Activated T-helper 1 cell treated with anti-CD3 and anti-CD28 coated beads, Interleukin-2, amount 50 U/mL, for 16 hours (primary cell): ENCODE data around the gene CELF4.

Source experiments
- DNase-seq, 2 donors: peaks; one replicate each; pipeline ENCODE4 v3.0.0-alpha.2; 2020; ENCODE audit warnings: low read depth in 1 of 2, low spot score in 1 of 2

CELF4 gene

DNA sequence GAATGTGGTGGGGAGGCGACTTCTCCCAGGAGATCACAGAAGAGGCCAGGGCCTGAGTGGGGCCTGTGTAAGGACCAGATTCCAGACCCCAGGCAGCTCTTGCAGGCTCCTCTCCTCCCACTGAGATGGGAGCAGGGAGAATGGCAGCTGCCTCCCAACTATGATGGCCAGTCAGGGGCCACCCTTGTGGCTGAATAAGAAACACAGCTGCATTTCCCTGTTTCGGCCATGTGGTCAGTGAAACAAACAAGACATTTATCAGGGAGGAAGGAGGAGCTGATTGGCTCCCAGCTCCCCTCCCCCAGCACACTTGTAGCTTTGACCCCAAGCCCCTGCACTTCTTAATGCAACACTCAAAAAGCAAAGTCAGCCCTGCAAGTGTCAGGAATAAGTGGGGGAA is 143.5 kb downstream of the CELF4 start:
- no peak for DNase-seq

DNA sequence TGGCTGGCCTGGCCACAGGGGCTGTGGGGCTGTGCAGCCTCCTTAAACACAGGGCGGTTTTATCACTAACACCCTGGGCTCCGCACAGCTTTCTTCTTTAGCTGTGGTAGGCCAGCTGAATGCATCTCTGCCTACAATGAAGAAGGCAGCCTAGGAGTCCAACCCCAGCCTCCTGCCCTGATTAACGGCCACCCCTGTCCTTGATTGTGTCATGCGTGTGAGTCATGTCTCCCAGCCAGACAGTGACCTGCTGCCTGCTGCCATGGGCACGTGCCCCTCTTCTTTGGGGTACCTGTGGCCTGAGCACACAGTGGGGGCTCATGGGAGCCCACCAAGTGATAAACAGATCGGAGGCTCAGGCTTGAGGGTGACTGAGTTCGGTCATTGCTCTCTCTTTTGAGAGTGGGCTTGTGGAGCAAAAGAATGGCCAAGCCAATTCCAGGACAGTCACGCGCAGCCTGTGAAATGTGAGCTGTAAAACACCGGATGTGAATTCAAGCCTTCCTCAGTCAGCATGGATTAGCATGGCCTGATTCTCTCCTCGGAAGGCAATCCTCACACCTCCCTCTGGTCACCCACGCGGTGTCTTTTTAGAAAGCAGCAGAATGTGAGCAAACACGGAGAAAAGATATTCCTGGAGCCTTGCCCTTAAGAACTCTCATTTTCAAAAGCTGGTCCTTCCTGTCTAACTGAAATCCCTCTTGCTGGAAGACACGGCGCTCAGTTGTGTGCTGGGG is 144.1 kb downstream of the CELF4 start:
- no peak for DNase-seq

DNA sequence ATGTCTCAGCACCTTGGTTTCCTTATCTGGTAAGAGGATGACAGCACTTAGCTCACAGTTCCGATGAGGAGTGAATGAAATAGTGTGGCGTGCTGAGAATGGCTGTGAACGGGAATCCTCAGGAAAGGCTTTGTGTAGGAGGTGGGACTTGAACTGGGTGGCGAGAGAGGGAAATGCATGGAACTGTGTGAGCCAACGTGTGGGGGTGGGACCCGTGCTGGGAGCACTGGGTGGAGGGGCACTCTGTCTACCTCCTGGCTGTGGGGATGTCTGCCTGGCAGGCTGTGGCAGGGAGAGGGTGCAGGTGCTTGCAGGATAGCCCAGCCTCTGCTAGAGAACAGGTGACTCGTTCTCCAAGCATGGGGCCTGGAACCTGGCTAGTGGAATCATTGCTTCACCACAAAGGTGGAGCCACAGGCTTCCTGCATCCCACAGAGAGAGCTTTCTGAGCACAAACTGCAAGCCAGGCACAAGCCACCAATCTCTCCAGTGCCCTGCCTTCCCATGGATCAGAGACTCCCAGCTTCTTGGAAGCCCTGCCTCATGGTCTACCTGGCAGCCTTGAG is 145.2 kb downstream of the CELF4 start:
- DNase-seq: no peak

- no peak for DNase-seq
Observed at GRCh38 chr18:37419866-37420265, 145.7 kb downstream of the CELF4 start.

- no peak for DNase-seq
Observed at GRCh38 chr18:37419315-37419714, 146.3 kb downstream of the CELF4 start.

GRCh38 chr18:37414816-37415215 is 150.8 kb downstream of the CELF4 start:
- no peak for DNase-seq

DNA sequence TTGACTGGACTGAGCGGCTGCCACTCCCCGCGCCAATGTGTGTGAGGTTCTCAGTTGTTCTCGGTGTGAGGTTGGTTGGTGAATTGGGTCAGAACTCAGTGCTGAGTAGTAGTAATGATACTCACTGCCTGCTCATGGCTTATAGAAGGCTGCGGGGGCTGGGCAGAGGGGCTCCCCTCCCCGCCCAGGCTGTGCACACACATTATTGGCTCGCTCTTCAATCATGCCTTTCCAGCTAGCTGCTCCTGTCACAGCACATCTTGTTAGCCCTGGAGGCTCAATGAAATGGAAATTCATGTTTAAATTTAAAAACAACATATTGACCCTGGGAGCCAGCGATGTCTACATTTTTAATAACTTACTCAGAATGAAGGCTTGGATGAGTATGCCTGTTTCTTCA is 152.8 kb downstream of the CELF4 start:
- no peak for DNase-seq

DNA sequence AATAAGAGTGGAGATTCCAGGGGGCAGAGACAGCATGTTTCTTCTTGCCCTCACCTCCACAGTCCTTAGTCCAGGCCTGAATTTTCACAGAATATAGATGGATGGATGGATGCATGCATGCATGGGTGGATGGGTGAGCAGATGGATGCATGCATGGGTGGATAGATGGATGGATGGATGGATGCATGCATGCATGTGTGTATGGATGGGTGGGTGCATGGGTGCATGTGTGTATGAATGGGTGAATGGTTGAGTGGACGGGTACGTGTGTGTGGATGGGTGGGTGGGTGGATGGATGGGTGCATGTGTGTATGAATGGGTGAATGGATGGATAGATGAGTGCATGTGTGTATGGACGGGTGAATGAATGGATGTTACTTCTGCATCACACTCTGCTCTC is 153.3 kb downstream of the CELF4 start:
- no peak for DNase-seq

DNA sequence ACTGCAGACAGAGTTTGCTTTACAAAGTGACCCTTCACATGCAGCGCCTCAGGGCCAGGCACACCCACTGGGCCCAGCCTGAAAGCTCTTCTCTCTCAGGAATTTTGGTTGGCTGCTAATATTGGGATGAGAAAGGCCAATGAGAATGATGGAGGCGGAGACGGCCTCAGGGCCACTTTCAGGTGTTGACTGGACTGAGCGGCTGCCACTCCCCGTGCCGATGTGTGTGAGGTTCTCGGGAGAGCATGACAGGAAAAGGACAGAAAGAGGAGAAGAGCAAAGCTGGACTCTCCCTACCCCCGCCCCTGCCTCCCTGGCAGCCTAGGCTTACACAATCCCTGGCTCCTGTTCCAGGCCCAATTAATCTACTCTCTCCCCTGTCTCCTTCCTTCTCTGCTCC is 155.7 kb downstream of the CELF4 start:
- DNase-seq: no peak

GRCh38 chr18:37408676-37409265 is 156.8 kb downstream of the CELF4 start:
- DNase-seq: no peak

DNA sequence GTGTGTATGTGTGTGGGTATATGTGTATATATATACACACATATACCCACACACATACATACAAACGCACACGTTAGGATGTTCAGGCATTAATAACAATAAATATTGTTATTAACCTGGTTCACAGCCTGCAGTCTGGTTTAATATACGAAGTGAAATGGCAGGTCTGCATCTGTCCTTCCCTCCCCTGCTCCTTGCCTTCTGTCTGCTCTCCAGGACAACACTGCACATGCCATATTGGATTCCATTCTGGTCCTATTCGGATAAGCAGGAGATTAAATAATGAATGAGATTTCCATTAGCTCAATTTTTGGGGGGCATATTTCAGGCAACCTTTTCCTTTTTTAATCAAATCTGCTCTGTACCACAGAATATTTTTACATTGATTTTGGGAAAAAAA is 158.0 kb downstream of the CELF4 start:
- DNase-seq: no peak

DNA sequence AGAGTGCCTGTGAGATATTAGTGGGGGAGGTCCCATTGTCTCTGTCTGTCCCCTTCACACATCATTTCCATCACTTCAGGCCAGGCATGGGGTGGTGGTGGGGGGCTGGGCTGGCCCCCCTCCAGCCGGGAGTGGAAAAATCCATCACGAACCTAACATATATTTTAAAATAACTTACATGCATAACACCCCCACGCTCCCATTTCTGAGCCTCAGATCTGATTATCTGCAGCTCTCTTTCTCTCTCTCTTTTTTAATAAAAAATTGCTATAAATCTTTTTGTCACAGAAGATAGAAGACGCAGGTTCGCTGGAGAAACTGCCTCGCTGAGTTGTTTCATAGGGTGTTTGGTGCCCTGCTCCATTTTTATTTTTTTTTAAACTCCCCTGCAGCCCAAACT is 159.8 kb downstream of the CELF4 start:
- no peak for DNase-seq

GRCh38 chr18:37405229-37405628 is 160.4 kb downstream of the CELF4 start:
- DNase-seq: no peak

GRCh38 chr18:37403788-37404187 is 161.8 kb downstream of the CELF4 start:
- DNase-seq: no peak

DNA sequence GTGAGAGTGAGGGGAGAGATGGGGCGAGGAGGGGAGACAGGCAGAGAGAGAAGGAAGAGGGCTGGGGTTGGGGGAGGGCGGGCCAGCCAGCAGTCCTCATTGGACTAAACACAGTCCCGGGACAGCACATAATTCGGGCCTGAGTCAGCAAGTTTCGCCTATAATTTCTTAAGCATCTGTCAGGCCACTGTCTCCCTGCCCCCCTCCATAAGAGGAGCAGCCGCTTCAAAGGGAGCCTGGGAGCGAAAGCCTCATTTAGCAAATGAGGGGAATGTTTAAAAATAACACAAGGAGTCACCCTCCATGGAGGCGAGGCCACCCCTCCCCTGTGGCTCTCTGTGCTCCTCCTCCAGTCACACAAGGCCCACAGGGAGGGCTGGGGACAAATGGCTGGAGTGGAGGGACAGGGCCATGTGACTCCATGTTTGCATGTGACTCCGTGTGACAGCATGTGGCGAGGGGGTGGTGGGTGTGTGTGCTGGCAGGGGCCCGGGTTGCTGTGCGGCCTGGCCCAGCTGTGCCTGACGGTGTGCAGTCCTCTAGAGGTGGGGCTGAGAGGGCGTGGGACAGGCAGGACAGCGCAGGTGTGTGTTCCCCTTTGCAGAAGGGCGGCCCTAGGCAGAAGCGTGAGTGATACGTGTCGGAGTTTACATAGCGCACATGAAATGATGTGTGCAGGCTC is 162.4 kb downstream of the CELF4 start:
- no peak for DNase-seq

- DNase-seq: no peak
Observed at GRCh38 chr18:37402735-37403099, 162.9 kb downstream of the CELF4 start.

DNA sequence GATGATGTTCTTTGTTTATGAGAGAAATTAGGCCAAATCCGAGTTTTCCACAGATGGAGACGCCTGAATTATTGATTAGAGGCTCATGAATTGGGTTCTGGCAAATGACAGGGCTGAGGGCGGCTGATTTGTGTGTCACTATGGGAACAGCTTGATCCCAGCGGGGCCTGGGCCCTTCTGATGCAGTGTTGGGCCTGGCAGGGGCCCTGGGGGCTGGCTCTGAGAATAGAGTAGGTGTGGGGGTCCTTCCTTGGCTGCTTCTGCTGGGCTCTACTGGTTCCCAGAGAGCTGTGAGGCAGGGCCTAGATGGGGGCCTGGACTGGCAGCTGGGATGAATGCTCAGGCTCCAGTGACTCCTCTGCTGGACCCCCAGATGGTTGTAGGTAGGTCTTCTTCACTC is 164.8 kb downstream of the CELF4 start:
- no peak for DNase-seq

DNA sequence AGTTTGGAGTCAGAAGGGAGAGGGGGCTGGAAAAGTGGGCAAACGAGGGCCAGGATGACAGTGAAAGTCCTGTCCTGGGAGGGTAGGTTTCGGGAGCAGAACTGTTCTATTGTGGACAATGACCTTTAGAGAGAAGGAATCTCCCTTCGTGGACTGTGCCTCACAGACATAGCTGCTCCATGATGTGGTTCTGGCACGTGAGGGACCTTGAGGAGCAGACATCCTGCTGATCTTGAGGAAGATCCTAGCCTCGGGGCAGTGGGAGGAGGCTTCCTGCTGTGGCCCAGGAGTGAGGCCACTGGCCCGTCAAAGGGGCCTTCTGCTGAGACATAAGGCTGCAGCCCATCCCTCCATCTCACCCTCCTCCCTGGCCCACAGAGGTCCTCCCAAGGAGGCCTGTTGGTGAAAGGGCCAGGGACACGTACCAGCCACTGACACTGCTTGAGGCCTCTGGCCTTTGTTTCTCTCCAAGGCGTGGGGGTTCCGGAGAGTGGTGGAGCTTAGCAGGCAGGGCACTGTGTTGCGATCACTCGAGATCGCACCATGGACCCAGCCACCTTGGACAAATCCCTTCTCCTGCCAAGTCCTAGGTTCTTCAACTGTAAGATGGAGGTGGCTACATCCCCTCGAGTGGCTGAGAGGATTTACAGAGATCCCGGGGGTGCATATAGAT is 167.2 kb downstream of the CELF4 start:
- DNase-seq: no peak

DNA sequence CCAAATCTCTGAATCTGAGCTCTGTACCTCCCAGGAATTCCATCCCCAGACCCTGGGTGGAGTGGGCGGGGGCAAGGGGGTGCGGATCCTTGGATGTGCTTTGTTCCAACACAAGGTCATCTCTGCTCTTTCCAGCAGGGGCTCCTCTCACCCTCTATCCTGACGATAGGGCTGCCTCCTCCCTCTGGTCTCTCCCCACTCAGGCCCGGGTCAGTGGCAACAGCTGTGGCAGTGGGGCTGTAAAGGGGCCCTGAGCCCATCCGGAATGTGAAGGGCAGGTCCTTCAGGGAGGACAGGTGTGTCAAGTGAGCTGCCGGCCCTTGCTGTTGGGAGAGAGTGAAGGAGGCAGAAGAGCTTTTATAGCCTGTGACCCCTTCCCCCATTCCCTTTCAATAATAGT is 167.8 kb downstream of the CELF4 start:
- no peak for DNase-seq

DNA sequence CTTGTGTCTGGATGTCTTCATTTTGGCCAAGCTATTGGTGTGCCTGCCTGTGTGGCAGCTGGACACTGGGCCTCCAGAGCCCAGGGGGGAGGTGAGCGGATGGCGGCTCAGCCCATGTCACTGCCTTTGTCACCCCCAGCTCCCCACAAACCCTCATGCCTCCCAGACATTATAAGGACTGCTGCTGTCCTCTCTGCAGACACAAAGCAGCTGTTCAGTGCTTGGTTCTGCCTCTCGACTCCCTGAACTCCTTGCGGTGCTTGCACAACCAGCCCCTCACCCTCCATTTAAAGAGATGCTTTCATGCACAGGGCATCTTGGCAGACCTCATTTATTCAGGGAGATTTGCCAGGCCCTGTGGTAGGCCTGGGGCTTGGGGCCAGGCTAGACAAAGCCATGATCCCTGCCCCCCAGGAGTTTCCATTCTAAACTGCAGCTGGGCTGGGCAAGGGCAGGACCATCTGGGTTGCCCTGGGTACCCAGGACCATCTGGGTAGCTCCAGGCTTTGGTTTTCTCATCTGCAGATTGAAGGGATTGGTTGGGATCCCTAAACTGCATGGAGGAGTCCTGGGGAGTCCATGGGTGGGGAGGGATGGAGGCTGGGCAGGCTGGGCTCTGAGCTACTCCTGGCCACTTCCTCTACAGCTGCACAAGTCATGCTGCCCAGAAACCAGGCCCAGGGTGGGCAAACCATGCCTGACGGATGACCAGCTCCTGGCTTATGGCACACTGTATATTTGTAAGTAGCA is 168.5 kb downstream of the CELF4 start:
- DNase-seq: no peak

DNA sequence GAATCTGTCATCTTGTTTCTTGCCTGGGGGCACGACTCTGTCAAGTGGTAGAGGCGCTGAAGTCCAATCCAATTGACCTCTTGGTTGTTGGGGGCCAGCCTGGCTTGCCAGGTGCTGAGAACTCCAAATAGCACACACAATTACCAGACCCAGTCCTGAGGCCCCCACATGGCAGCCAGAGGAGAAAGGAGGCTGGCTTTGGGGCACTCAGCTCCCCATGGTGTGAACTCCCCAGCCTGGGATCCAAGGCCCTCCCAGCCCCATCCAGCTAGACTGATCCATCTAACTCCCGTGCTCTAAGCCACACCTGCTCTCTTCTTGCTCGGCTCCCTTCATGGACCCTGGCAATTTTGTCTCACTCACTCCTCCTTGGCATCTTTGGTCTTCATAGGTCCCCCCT is 170.0 kb downstream of the CELF4 start:
- DNase-seq: no peak
